CD4-positive, alpha-beta T cell treated with Interleukin-10 for 1 hour (primary cell): ENCODE results near the gene BUB3.
A peak's percentile ranks its signal among the peaks of the same experiment; 100 is the strongest.

ENCODE experiments used
- DNase-seq: peaks from one replicate; pipeline ENCODE4 v3.0.0-alpha.2; 2020

BUB3 gene

GRCh38 chr10:123154092-123154710 is at the start of gene BUB3:
Gene BUB3 (plus strand): TSS chr10:123154402. CDS start chr10:123154918, 516 bp downstream.
- peak; percentile 97 for DNase-seq

GRCh38 chr10:123109466-123109865 is 44.7 kb upstream of the BUB3 start:
- DNase-seq: no peak

GRCh38 chr10:123117644-123118417 is 36.4 kb upstream of the BUB3 start:
- DNase-seq: no peak

GRCh38 chr10:123119081-123119480 is 35.1 kb upstream of the BUB3 start:
- DNase-seq: no peak

GRCh38 chr10:123126246-123126645 is 28.0 kb upstream of the BUB3 start:
- DNase-seq: no peak

- DNase-seq: no peak
Measured at GRCh38 chr10:123129618-123130271, 24.5 kb upstream of the BUB3 start.

- peak; percentile 86 for DNase-seq
Measured at GRCh38 chr10:123132576-123133477, 21.4 kb upstream of the BUB3 start.

- DNase-seq: no peak
Measured at GRCh38 chr10:123133541-123134342, 20.5 kb upstream of the BUB3 start.

GRCh38 chr10:123134343-123134914 is 19.8 kb upstream of the BUB3 start:
- DNase-seq: no peak

GRCh38 chr10:123134915-123135414 is 19.2 kb upstream of the BUB3 start:
- no peak for DNase-seq

GRCh38 chr10:123135415-123136141 is 18.6 kb upstream of the BUB3 start, which contains the start of gene HMX3:
Gene HMX3 (plus strand): TSS chr10:123135970. CDS start chr10:123136051, 81 bp downstream.
- DNase-seq: peak; percentile 39

- DNase-seq: no peak
Measured at GRCh38 chr10:123136221-123136805, 17.9 kb upstream of the BUB3 start.

- DNase-seq: no peak
Measured at GRCh38 chr10:123136806-123137642, 17.2 kb upstream of the BUB3 start.

GRCh38 chr10:123139165-123139520 is 15.1 kb upstream of the BUB3 start:
- no peak for DNase-seq

- no peak for DNase-seq
Measured at GRCh38 chr10:123139521-123140163, 14.6 kb upstream of the BUB3 start.

GRCh38 chr10:123140164-123140982 is 13.8 kb upstream of the BUB3 start:
- DNase-seq: no peak

- DNase-seq: no peak
Measured at GRCh38 chr10:123140983-123141390, 13.2 kb upstream of the BUB3 start.
